GM21423 (cell line): ENCODE data around the gene PTPRD.

Experiments
- ATAC-seq: cut with Tn5 transposase; IDR thresholded peaks from one replicate; pipeline ENCODE4 v1.9.1; 2021; ENCODE audit warnings: mild to moderate bottlenecking, moderate library complexity; ENCODE audit not compliant: unreplicated experiment

Gene PTPRD

DNA sequence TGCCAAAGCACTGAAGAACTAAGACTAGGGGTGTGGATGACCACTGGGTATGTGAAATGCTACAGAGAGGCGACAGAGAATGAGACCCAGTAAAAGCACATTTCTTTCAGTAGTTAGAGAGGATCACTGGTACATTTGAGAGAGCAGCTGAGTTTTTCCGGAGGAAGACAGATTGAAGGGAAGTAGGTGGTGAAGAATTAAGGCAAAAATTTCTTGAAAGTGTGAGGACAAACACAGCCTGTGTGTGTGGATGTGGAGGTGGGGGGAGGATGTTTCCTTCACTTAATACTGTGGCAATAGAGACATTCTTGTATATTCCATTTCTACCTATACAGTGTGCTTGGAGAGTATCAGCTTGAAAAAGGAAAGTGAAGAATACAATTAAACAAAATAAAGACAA lies 1942.1 kb downstream of the PTPRD start:
- no peak for ATAC-seq

- ATAC-seq: no peak
These were observed 1944.1 kb downstream of the PTPRD start for GRCh38 chr9:8668751-8669150.

- ATAC-seq: no peak
These were observed 1944.6 kb downstream of the PTPRD start for GRCh38 chr9:8668231-8668630.

DNA sequence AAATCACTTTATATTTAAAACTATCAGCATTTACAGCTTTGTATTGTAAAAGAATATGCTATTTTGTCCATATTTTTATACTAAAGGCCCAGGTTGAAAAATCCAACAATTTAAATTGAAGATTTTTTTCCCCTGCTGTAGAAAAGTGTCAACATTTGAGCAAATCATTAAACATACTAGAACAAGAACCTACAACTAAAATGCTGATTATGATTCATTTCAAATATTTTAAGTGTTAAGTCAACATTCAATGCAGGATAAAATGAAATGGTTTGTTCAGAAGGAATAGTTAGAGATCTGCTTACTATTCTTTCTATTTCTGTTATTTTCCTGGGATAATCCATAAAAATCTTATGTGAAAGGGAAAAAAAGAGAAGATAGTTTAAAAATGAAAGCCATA lies 1946.7 kb downstream of the PTPRD start:
- ATAC-seq: no peak

GRCh38 chr9:8660383-8660782 lies 1952.4 kb downstream of the PTPRD start:
- ATAC-seq: peak; percentile 33

- no peak for ATAC-seq
These were observed 1953.7 kb downstream of the PTPRD start for GRCh38 chr9:8659108-8659507.

DNA sequence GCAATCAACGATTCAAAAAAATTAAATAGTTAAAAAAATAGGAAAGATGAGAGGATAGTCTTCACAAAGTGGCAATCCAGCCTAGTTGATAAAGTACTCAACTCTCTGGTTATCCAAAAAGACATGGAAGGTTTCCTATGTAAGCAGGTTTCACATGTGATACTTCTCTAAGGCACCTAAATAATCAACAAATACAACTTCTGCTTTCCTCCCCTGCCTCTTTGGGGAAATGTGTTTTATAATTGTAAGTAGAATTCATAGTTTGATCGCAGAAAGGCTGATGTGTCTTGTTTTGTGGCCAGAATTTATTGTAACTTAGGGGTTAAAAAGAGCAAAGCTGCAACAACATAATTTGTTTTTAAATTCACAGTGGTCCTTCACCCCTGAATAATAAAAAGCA lies 1957.7 kb downstream of the PTPRD start:
- no peak for ATAC-seq

GRCh38 chr9:8653855-8654254 lies 1958.9 kb downstream of the PTPRD start:
- ATAC-seq: no peak

DNA sequence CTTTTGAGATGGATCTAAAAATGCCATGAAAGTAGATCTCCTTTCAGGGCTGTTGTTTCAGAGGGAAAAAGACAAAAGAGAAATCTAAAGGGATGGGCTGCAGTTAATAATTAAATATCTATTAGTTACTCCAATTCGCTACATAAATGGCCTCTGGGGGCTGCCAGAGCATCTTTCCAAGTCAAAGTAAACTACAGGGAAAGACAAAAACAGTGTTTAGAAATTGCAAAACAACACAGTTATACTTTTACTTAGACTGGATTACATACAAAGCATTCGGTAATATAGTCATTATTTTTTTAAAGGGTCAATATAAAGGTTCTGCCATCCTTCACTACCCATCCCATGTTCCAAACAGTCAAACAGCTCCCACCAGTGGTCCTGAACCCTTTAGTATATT lies 1959.7 kb downstream of the PTPRD start:
- ATAC-seq: no peak

- no peak for ATAC-seq
These were observed 1960.5 kb downstream of the PTPRD start for GRCh38 chr9:8652255-8652654.

DNA sequence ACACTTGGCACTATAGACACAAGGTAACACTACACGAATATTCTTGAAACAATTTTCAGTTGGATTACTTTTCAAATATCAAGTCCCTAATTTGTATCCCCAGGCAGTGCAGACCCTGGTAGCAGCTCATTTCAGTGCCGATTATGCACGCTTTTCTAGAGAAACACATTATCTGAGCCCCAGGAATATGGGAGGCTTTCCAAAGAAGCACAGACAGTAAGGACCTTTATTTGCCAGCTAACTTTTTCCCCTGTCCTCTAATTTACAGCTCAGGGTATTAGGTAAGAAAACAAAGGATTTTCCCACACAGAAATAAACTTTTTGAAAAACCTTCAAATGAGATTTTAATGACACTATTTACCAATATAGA lies 1961.0 kb downstream of the PTPRD start:
- no peak for ATAC-seq

DNA sequence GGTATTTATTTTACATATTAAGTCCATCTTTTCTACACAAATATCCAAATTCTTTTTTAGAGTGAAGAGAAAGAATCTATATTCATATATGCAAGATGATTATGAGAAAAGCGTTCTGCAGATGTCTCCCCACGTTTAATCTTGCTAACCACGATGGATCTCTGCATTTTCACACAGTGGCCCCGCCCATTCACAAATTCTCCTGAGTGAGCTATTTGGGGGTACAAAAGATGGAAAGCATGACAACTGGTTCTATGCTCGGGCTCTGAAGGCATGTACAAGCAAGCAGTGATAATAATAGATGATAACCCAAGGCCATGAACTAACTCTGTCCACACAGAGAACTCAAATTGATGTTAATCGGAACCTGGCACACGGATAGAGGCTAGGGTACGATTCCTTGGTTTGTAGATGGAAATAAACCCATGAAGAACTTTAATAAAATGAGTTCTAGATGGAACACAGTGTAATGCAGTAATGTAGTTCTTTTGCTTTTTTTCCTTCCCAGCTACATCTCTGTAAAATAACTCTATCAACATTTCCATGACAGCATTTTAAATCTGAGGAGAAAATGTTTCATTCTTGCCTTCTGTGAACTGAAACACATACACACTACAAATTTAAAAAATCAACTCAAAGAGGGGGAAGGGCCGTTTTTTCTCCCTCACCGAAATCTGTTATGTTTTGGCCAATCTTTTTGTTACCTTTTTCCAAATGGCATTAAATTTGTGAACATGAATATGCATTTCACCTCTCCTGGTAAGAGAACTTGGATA lies 1961.5 kb downstream of the PTPRD start:
- ATAC-seq: no peak

DNA sequence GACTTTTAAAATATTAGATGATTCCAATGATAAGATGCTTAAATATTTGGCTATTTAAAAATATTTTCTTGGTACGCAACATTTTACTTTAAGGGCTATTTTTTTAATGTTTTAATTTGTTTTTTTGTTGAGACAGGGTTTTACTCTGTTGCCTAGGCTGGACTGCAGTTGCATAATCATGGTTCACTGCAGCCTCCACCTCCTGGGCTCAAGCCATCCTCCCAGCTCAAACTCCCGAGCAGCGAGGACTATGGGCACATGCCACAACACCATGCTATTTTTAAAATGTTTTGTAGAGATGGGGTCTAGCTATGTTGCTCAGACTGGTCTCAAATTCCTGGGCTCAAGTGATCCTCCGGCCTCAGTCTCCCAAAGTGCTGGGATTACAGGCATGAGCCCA lies 1963.0 kb downstream of the PTPRD start:
- no peak for ATAC-seq

DNA sequence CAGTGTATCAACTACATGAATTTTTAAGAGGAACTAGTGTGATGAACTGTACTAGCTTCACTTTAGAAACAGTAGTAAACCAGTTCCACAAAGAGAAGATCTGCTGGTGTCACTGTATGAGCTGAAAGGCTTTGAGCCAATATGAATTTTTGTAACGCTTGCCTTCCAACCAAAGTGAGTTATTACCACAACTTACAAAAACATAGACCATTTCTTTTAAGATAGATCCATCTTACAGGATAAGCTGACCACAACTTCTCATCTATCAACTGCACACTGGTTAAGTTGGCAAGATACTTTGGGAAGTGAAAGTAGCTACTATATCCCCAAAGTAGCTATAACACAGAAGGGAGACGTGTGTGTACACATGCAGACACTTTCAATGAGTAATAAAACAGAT lies 1963.6 kb downstream of the PTPRD start:
- peak; percentile 68 for ATAC-seq

GRCh38 chr9:8648271-8648845 lies 1964.4 kb downstream of the PTPRD start:
- no peak for ATAC-seq

- ATAC-seq: no peak
These were observed 1965.0 kb downstream of the PTPRD start for GRCh38 chr9:8647824-8648223.

DNA sequence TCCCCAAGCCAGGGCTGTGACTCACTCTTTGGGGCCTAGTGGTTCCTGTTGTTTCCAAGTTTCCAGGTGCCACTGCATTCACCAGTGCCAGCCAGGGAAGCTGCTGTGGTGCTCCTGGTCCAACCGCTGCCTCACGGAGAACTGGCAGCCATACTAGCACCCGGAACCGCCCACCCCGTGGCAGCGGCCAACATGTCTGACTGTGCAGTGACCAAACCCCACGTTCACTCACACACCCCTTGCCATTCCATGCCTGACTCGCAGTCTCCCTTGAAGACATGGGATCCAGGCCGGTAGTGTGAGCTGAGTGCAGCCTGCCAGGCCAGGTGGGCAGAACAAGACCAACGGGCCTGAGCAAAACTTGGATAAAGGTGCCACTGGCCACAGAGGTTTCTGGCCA lies 1968.2 kb downstream of the PTPRD start:
- ATAC-seq: no peak

DNA sequence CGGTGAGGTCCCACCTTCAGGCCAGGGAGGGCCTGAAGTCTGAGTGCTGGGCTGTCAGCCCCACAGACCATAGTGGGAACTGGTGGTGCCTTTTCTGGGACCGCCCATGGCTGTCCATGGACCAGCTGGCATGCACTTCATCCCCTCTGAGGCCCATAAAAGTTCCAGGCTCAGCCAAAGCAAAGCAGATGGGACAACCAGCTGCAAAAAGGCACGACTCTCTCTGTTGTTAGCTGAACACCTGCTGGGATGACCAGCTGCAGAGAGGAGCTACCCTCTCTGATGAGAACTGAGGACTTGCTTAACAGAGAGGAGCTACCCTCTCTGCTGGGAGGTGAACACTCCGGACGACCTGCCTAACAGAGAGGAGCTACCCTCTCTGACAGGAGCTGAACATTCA lies 1968.9 kb downstream of the PTPRD start:
- ATAC-seq: no peak

DNA sequence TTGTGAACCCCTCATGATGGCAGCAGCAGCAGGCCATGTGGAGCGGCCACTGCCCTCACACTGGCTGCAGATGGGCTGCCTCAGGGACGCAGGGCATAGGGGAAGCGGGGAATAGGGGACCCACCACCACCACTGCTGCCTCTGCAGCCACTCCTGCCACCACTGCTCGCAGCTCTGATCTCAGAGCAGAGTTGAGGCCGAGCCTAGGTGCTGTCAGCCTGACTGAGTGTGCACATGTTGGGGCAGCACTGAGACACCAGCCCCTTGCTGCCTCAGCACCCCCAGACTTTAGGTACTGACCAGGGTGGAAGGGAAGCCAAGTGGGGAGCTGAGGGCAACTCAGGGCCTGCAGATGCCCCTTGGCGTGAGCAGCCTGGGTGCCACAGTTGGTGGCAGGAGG lies 1969.3 kb downstream of the PTPRD start:
- no peak for ATAC-seq

GRCh38 chr9:8640761-8641160 lies 1972.0 kb downstream of the PTPRD start:
- no peak for ATAC-seq

GRCh38 chr9:8637626-8638025 lies 1975.2 kb downstream of the PTPRD start:
- ATAC-seq: no peak

- ATAC-seq: no peak
These were observed 1979.0 kb downstream of the PTPRD start for GRCh38 chr9:8633784-8634183.

- ATAC-seq: no peak
These were observed 1980.3 kb downstream of the PTPRD start for GRCh38 chr9:8632493-8632892.
